Stimulated activated CD4-positive, alpha-beta T cell treated with anti-CD3 and anti-CD28 coated beads, Interleukin-2, amount 100 ng/mL, for 4 hours (primary cell): ENCODE data around the gene FARP2.
"Not testable (repeated sequence)": the region's sequence is repeated elsewhere in the genome, so short reads cannot be mapped to it uniquely, and the experiment has no call there.

Source experiments
- DNase-seq: peaks from one replicate; pipeline ENCODE4 v3.0.0-alpha.2; 2020; ENCODE audit warnings: low read depth

The FARP2 gene

DNA sequence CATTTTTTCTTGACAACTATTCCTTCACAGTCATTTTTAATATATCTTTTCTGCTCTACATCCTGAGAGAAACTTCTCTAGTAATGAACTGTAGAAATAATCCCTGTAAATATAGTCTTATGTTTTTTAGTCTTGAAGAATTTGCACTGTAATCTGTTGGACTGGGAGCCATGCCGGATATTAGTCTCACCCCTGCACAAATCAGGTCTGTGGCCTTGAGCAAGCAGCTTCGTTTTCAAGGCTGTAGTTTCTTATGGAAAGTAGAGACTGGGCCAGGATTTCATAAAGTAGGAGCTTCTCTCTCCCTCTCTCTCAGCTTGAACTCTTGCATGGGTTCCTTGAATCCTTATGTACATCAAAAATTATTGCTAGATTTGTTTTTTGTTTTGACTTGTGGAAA, 8.7 kb downstream of the FARP2 start:
- DNase-seq, result no peak

DNA sequence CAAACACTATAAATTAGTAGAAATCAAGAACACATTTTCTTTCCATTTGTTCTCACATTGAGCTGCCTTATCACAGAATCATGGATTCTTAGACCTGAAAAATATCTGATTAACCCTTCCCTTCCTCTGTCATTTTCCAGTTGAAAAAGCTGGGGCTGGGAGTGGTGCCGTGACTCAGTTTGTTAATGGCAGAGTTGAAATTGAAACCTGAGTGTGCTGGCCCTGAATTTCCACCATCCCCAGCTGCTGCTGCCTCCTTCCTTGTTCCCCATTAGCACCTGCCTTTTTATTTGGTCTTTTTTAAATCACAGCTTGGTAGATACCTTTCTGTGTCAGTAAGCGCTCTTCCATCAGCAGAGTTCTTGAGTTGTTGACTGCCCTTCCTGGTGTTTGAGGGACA, 10.6 kb downstream of the FARP2 start:
- no peak for DNase-seq

DNA sequence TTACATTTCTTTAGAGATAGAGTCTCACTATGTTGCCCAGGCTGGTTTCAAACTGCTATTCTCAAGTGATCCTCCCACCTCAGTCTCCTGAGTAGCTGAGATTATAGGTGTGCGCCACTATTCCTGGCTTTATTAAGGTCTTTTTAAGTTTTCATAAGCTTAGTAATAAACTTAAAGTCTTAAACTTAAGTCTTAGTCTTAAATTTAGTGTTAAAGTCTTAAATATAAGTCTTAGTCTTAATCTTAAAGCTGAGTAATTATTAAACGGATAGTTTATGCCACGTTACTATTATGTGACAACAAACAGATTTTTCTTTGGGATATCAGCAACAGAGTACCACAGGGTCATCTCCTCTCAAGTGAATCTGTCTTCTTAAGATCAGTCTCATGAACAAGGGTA, 12.6 kb downstream of the FARP2 start:
- no peak for DNase-seq

DNA sequence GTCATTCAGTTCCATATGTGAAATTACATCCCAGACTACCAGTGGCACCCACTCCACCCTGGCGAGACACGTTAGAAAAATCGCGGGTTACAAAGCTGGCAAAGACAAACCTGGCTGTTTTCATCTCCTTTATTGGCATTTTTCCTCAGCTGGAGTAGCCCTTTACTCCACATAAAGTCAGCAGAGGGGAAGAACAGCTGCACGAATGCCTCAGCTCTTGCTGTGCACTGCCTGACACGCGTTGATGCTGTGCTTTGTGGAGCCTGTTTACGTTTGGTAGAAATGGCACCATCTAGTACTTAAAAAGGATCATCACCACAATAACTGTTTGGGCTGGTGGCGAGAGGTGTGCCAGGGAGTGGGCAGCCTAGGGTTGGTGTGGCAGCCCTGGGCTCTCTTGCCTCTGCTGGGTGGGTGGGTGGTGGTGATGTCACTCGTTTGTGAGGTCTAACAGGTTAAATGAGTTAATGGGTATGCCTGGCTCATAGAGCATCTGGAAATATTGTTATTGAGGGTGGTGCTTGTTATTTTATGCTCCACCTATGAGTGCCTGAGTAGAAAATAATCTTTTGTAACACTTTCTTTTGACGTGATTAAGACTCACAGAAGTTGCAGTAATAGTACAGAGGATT, 16.4 kb downstream of the FARP2 start:
- no peak for DNase-seq

DNA sequence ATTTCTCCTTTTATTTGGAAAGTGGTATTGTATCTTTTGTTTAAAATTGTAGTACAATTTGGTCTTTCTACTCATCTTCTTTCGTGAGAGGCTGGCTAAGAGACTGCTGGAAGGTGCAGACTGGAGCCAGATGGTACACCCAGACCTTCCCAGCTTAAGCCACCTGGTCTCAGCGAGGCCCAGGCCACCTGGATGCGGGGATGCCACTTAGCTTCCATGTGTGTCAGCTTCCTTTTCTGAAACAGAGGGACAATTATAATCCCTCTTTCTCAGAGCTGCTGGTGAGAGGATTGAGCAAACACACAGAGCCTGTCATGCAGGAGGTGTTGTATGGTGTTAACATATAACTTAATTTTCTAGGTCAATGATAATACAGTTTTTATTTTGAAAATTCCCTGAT, 17.4 kb downstream of the FARP2 start:
- DNase-seq, result no peak

GRCh38 chr2:241373906-241374305, 17.8 kb downstream of the FARP2 start:
- DNase-seq, result not testable (repeated sequence)

- no peak for DNase-seq
Observed at GRCh38 chr2:241375300-241375699, 19.2 kb downstream of the FARP2 start.

- no peak for DNase-seq
Observed at GRCh38 chr2:241376808-241377207, 20.7 kb downstream of the FARP2 start.

GRCh38 chr2:241378816-241379215, 22.7 kb downstream of the FARP2 start:
- DNase-seq, result no peak

DNA sequence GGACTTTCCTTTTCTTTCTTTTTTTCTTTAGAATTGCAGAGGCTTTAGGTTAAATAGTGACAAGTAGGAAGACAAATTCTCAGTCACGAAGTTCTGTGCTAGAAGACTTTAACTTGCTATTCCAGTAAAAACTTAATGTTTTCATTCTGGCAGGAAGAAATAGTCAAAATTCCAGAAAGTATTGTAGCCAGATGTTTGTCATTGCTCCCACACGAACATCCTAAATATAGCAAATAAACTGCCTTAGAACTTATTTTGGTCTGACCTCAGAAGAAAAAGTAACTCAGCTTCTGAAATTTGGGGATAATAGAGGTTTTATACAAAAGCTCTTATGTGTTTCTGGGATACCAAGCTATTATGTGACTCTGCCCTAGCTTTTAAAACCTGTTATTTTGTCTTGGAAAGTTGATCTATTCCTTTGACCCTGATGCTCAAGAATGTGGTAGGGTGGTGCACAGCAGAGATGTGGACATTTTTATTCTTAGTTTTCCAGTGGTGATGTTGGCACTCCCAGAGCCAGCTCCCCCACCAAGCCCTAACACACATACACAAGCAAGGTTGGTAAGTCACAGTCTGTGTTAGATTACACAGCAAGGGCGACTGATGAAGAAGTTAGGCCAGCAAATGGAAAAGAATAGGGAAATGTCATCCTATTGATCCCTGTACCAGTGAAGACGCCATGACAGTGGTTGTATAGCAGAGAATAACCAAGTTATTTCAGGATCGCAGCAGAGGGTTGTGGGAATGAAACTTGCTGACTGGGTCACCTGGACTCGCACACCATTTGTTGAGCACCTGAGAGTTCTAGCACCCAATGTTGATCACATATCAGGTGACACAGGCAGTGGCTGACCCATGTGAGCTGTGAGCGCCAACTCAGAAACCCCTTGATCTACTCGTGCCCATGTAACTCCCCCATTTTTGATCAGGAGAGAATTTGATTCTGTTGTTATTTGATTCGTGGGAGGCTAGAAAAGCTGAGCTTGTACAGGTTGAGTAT, 23.7 kb downstream of the FARP2 start:
- DNase-seq, result no peak

GRCh38 chr2:241381872-241382271, 25.8 kb downstream of the FARP2 start:
- DNase-seq, result no peak

DNA sequence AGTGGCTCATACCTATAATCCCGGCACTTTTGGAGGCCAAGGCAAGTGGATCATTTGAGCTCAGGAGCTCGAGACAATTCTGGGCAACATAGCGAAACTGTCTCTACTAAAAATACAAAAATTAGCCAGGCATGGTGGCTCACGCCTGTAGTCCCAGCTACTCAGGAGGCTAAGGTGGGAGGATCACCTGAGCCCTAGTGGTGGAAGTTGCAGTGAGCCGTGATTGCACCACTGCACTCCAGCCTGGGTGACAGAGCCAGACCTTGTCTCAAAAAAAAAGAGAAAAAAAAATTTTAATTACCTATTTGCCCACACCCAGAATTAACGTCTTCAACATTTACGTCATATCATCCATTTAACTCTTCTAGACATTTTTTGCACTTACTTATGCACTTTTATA, 29.4 kb downstream of the FARP2 start:
- DNase-seq, result not testable (repeated sequence)

DNA sequence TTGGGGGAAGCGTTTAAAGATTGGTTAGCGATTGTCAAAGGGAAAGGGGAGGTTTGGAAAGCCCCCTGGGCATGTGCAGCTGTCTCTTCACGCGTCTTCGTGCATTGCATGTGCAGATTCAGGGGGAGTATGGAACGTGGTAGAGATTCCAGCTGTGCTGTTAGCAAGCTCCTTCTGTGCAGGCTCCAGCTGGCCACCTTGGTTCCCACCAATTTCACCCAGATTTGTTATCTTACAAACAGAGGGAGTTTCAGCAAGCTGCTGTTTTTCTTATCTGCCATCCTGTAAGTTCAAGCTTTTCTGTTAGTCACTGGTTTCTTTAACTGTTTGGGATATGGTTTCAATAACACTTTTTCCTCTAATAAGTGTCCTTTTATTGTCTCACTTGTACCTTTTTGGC, 30.4 kb downstream of the FARP2 start:
- DNase-seq, result no peak

GRCh38 chr2:241389697-241390096, 33.6 kb downstream of the FARP2 start:
- DNase-seq, result no peak

- DNase-seq, result no peak
Observed at GRCh38 chr2:241390301-241391206, 34.5 kb downstream of the FARP2 start.

DNA sequence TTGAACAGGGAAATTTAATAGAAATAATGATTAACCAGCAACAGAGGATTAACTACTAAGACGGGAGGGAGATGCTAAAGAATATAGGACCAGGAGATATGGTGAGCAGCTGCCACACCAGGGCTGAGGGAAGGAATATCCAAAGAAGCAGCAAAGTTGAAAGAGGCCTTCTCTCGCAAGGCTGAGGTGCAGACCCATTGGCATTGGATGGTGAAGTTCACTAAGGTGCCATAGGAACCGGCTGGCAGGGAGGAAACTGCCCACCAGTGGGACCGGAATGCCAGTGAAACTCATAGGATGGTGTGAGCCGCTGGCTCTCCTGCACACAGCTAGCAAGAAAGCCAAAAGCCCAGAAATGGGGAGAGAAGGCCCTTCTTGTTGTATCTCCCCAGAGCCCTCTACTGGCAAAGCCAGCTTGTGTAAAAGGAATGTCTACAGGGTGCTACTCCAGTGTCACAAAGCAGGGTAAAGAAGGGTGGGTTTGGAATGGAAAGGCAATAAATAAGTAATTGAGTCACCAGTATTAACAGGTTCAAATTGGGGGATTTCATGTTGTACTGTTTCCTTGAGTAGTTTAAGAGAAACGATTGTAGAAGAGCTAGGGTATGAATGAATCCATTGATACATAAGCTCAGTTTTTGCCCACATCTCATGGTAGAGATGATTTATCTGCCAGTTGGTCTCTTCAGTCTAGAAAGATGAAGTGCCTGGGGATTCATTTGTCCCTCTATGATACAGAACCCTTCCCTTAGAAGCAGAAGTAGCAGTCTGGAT, 36.0 kb downstream of the FARP2 start:
- DNase-seq, result no peak

GRCh38 chr2:241392753-241393152, 36.7 kb downstream of the FARP2 start:
- DNase-seq, result not testable (repeated sequence)

- DNase-seq, result no peak
Observed at GRCh38 chr2:241393524-241394196, 37.6 kb downstream of the FARP2 start.

GRCh38 chr2:241396809-241397208, 40.7 kb downstream of the FARP2 start:
- not testable (repeated sequence) for DNase-seq

GRCh38 chr2:241399941-241400922, 44.1 kb downstream of the FARP2 start:
- no peak for DNase-seq
